ENCODE data around the gene KIAA1549. TPM values are rescaled to one million over a fixed set of nuclear protein-coding genes. Genes with fewer than 3 reads are reported as not detected.

The KIAA1549 gene
- total and polyA plus RNA-seq, 2 of the 8 experiments (the other 6 are each of a cell fraction or from before 2014, with no cell fraction given): 6.5 to 17.3 TPM

GRCh38 chr7:138957217-138957616 is 24.0 kb downstream of the KIAA1549 start:
- H4K20me1 ChIP-seq (replicated peaks in 1 of 2; ENCODE audit: control insufficient read depth in 1 of 2, insufficient read depth in 2 of 2, low read length in 2 of 2): peaks cover 4 to 5% of the 10 kb centered on the region in 2 experiments
- H3K4me1 ChIP-seq (replicated peaks in 1 of 4; ENCODE audit: control insufficient read depth in 3 of 4, insufficient read depth in 4 of 4, low read length in 3 of 4): peaks cover 1 to 11% (median 7%) of the 10 kb centered on the region in 4 experiments; a peak in 4 of 7 replicates
- no peak overlapping the region for H3K9ac ChIP-seq (replicated peaks in 1 of 4; ENCODE audit: extremely low read depth in 1 of 4, low read depth in 3 of 4, low read length in 3 of 4)
- no peak overlapping the region for H2BK15ac ChIP-seq (ENCODE audit: low read length)
- no peak overlapping the region for H2BK20ac ChIP-seq (ENCODE audit: low read length)
- CTCF ChIA-PET (ENCODE audit: partially characterized antibody): no interaction called here
- POLR2A ChIA-PET (ENCODE audit: partially characterized antibody): no interaction called here
- no peak overlapping the region for H3K18ac ChIP-seq (ENCODE audit: extremely low read depth, low read length)
- H2BK120ac ChIP-seq (replicated peaks; ENCODE audit: low read depth, low read length): no peak overlapping the region
- no peak overlapping the region for H4K8ac ChIP-seq (ENCODE audit: extremely low read depth, insufficient read depth, low read length)
- no peaks in the 10 kb centered on the region for H3K23me2 ChIP-seq (ENCODE audit: low read depth, low read length)
- H2BK12ac ChIP-seq (ENCODE audit: low read depth, low read length): no peak overlapping the region
- no peak overlapping the region for H4K5ac ChIP-seq (ENCODE audit: insufficient read length, low read depth, low read length)
- no peak overlapping the region for H3K4me2 ChIP-seq (ENCODE audit: insufficient read depth in 1 of 2, low read depth in 2 of 2, low read length in 2 of 2)
- H2AFZ ChIP-seq (ENCODE audit: low read length): no peak overlapping the region
- no peak overlapping the region for H2BK5ac ChIP-seq (ENCODE audit: low read depth, low read length)
- peaks cover 14% of the 10 kb centered on the region for H3K79me1 ChIP-seq (ENCODE audit: low read depth, low read length)
- no peak overlapping the region for H3K4me3 ChIP-seq (ENCODE audit: extremely low read depth in 1 of 4, insufficient read depth in 2 of 4, low read depth in 3 of 4, low read length in 4 of 4)
- no peaks in the 10 kb centered on the region for H3K36me3 ChIP-seq (ENCODE audit: control insufficient read depth in 2 of 4, insufficient read depth in 4 of 4, low read length in 3 of 4)
- H3K4ac ChIP-seq (replicated peaks; ENCODE audit: insufficient read length, low read depth, low read length): no peak overlapping the region
- H3K27me3 ChIP-seq (replicated peaks in 1 of 4; ENCODE audit: control insufficient read depth in 3 of 4, extremely low read depth in 1 of 4, insufficient read depth in 3 of 4, low read length in 3 of 4): no peaks in the 10 kb centered on the region
- DNase-seq (ENCODE audit: low read depth in 1 of 2, low spot score in 2 of 2): no peak
- FAIRE-seq: no peak
- H3K27ac ChIP-seq (ENCODE audit: low read depth, low read length): no peak overlapping the region
- no peak overlapping the region for H3K56ac ChIP-seq (replicated peaks; ENCODE audit: insufficient read length, low read depth, low read length)
- 74% methylated on average over 3 of the region's 3 CpGs; no CpG with 5 or more reads in 1 of the 2 experiments for WGBS, 2 experiments (ENCODE audit: extremely low coverage in 1 of 2, insufficient coverage in 1 of 2, insufficient read length in 1 of 2, insufficient replicate concordance in 2 of 2, low coverage in 1 of 2, low lambda C conversion rate in 2 of 2, missing lambda C conversion rate in 1 of 2)
- H3K14ac ChIP-seq (ENCODE audit: insufficient read length): no peak overlapping the region
- no peak overlapping the region for H4K91ac ChIP-seq (replicated peaks; ENCODE audit: insufficient read length, low read length)
- no peaks in the 10 kb centered on the region for H3K9me3 ChIP-seq (ENCODE audit: insufficient read depth in 2 of 2, low read depth in 1 of 2, low read length in 1 of 2)
- H2AK5ac ChIP-seq (ENCODE audit: low read depth, low read length): no peak overlapping the region
- peaks cover 8 to 57% of the 10 kb centered on the region in 2 experiments; a peak in 3 of 4 replicates for H3K79me2 ChIP-seq (ENCODE audit: control insufficient read depth in 1 of 2, insufficient read depth in 2 of 2, low read length in 2 of 2)
- no peak overlapping the region for H3K23ac ChIP-seq (ENCODE audit: insufficient read length)
- TF ChIP-seq TAF7 (optimal IDR thresholded peaks at IDR 0.05; ENCODE audit: borderline replicate concordance, low read depth, low read length): no peak
- no peak for TF ChIP-seq RBBP5 (IDR thresholded peaks at IDR 0.05; ENCODE audit: borderline replicate concordance, low read depth, low read length)
- TF ChIP-seq JUND (IDR thresholded peaks at IDR 0.05; ENCODE audit: low read length): no peak
- TF ChIP-seq CHD2 (IDR thresholded peaks at IDR 0.05; ENCODE audit: low read length): no peak
- TF ChIP-seq MAFK (IDR thresholded peaks at IDR 0.05; ENCODE audit: low read depth, low read length): no peak
- no peak for TF ChIP-seq ATF3 (IDR thresholded peaks at IDR 0.05; ENCODE audit: insufficient read depth, low read depth, low read length)
- TF ChIP-seq CREB1 (IDR thresholded peaks at IDR 0.05): no peak
- no peak for TF ChIP-seq EZH2 (IDR thresholded peaks at IDR 0.05; ENCODE audit: low read depth, low read length, severe bottlenecking)
- TF ChIP-seq TEAD4 (IDR thresholded peaks at IDR 0.05; ENCODE audit: low read depth, low read length): no peak
- TF ChIP-seq ZNF274 (IDR thresholded peaks at IDR 0.05; ENCODE audit: borderline replicate concordance, extremely low read depth, low read length): no peak
- no peak for TF ChIP-seq SAP30 (IDR thresholded peaks at IDR 0.05; ENCODE audit: insufficient read depth, insufficient replicate concordance, low read length)
- no peak for TF ChIP-seq BACH1 (IDR thresholded peaks at IDR 0.05; ENCODE audit: low read length)

All from H1 (cell line).